HG03520 (cell line): ENCODE data around the gene NMNAT1.
"Not testable (repeated sequence)": the region's sequence is repeated elsewhere in the genome, so short reads cannot be mapped to it uniquely, and the experiment has no call there.

Experiments used
- ATAC-seq: cut with Tn5 transposase; IDR thresholded peaks from one replicate; pipeline ENCODE4 v1.9.1; 2021; ENCODE audit warnings: mild to moderate bottlenecking, moderate library complexity; ENCODE audit not compliant: unreplicated experiment

The NMNAT1 gene

DNA sequence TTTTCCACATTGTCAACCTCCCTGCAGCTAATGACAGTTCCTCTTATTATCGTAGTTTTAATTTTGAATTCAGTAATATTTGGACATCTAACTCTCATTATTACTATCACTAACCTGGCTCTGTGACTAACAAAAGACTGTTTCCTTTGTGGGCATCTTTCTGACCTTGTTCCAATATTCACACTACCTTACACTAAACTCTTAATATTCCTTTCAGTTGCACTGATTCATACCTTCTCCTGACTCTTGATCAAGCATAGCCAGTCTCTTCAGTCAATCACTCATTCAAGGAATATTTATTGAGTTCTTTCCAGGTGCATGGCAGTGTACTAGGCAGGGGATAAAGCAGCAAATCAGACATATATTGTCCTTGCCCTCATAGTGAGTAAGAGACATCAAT, 25.4 kb upstream of the NMNAT1 start:
- no peak for ATAC-seq

DNA sequence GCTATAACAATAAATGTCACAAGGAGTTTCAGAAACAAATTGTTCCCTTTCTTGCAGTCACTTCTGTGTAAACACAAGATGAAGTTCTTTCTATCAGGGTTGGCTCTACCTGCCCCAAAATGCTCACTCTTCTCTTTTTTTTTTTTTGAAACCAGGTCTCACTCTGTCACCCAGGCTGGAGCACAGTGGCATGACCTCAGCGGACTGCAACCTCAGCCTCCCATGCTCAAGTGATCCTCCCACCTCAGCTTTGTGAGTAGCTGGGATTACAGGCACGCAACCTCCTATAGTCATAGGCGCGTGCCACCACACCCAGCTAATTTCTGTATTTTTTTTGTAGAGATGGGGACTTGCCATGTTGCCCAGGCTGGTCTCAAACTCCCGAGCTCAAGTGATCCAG, 22.7 kb upstream of the NMNAT1 start:
- no peak for ATAC-seq

DNA sequence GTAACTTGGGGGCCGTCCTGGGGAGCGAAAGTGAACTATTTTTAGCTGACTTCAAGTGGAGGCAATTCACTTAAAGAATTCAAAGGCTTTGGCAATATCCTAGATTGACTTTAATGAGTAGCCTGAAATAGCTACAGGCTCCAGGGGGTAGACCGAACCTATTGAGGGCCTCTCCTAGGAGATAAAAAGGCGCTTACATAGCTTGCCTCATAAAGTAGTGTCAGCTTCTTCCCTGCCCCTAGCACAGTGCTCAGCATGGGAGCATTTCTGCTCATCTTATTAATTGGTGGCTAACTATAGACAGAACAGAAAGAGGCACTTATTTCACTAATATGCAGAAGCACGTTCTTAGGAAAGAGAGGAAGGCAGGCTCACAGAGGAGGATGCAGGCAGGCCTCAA, 20.9 kb upstream of the NMNAT1 start:
- no peak for ATAC-seq

DNA sequence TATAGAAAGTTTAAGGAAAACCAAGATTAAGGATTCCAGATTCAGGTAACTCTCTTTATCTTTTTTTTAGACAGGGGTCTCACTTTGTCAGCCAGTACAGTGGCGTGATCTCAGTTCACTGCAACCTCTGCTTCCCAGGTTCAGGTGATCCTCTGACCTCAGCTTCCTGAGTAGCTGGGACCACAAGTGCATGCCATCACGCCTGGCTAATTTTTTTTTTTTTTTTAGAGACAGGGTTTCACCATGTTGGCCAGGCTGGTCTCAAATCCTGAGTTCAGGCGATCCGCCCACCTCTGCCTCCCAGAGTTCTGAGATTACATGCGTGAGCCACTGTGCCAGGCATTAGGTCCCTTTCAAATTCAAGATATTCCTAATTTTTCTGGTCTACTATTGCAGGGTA, 16.0 kb upstream of the NMNAT1 start:
- ATAC-seq = no peak

DNA sequence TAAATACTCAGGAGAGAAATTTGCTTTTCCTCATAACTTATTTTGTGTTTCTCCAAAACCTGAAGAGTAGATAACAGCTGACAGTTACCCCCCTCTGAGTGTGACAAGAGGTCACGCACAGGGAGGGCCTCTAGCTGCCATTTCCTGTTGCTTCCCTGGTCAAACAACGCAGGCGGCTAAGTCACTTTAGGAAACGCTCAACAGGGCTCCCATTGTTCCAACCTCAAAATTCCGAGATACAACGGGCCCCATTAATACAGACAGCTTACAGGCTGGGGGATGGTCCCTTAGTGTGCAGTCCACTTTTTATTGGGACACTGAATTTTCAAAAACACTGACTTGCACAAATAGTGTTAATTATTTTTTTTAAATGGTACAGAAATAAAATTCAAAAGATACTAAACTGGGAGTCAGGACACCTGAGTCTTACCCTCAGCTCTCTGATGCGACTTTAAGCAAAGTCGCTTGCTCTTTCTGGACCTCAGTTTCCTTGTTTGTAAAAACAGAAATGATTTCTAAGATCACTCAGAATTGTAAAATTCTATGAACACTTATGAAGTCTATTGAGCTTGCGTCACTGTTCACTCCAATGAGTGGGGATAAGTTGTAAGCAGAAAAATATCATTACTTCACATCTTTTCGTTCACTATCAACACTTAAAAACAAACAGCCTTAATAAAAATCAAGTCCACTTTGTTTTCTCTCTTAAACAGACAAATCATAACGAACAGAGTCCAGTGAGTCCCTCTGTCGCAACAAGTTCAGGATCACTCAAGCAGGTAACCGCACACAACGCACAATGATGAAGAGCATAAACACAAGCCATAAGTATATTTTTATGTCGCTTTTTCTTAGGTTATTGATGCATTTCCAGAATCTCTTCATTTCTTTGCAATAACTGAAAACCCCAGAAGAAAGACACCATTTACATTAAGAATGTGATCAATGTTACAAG, 13.6 kb upstream of the NMNAT1 start:
- ATAC-seq = no peak

DNA sequence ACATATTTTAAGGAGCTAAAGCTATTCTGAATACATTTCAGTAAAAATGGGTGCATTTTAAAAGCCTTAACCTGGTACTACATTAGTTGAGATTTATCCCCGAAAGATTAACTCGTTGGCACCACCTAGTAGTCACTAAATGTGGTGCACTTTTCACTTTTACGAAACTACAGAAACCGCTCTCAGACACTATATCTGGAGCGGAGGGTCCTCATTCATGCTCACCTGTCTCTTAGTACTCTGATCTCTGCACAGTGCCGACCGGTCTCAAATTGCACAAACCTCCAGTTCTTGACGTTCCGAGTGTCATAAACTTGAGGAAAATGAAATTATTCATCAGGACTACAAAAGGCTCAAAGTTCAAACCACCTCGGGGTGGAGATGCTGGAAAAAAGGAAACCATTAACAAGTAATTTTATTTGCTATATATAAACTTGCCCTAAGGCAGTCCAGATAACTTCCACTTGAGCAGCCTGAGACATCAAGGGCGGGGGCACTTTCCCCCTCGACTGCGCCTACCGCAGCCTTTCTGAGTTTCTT, 806 bp upstream of the NMNAT1 start:
- no peak for ATAC-seq

DNA sequence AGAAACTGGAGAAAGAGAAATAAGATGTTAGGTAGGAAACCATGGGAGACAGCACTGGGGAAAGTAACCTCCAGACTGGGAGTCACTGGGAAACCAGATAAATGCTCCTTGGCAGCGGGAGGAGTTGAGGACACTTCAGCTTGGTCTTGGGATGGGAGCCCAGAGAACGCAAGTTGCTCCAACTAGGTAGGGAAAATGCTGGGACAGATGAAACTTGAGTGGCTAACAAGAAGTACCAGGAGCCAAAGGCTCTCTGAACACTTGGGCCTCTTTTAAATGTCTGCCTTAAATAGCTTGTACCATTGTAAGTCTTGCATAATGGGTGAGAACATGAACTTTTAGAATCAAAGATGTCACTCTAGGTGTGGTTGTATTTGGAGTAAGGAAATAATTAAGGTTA, 3.0 kb downstream of the NMNAT1 start:
- ATAC-seq = no peak

DNA sequence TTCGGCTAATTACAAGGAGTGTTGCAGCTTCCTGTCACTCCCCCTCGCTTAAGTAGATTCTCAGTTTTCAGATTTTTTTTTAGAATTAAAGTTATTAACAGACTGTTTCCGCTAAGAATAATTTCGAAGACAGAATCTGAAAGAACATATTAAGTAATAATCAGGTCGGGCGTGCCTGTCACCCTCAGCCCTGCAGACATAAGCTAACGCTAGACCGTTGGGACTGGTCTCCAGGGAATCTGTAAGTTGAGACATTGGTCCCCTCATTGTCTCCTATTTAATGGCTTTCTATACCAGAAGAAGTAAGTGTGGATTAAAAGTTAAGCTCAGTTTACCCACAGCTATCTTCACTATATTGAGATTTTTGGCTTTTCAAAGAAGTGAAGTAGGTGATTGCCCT, 14.5 kb downstream of the NMNAT1 start:
- no peak for ATAC-seq

DNA sequence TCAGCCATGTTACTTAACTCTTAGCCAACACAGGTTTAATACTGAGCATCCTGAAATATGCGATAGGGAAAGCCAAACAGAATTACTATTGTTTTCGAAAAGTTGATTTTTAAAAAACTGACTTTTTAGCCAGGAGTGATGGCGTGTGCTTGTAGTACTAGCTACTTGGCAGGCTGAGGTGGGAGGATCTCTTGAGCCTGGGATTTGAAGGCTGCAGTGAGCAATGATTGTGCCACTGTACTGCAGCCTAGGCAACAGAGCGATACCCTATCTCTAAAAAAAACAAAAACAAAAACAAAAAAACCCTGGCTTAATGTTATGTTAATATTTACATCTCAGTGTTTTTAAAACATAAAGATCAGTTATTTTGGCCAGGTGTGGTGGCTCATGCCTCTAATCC, 16.7 kb downstream of the NMNAT1 start:
- no peak for ATAC-seq

DNA sequence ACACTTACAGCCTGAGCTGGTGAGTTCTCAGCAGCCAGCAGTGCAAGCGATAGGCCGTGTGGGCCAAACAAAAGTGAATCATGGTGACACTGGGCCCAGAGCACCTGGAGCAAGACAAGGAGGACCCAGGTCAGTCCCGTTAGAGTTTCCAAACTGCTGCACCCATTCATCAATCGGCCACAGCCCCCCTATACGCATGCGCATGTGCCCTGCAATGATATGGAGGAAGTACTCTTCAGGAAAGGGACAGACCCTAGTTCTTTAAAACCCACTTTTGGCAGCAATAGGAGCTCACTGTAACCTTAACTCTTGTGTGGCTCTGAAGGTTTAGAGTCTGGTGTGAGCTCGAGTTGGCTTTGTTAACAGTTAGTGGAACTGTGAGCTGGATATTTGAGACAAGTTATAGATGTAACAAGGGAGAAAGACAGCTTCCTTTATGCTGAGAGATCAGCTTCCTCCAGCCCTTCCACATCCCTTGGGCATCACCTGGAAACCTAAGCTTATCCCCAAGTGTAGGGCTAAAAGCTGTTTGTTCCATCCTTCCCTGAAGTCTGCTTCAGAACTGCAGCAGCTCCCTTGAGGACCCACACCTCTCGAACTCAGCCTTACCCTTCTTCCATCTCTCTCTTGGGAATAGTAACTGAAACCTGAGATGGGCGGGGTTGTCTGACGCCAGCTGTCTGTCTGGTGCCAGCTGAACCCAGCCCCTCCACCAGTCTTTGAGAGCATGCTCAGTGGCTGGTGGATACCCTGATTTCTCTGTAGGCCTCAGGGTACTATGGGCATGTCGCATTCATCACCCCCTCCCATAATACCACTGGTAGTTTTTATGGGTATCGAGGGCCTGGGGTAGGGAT, 17.7 kb downstream of the NMNAT1 start:
- ATAC-seq = no peak

DNA sequence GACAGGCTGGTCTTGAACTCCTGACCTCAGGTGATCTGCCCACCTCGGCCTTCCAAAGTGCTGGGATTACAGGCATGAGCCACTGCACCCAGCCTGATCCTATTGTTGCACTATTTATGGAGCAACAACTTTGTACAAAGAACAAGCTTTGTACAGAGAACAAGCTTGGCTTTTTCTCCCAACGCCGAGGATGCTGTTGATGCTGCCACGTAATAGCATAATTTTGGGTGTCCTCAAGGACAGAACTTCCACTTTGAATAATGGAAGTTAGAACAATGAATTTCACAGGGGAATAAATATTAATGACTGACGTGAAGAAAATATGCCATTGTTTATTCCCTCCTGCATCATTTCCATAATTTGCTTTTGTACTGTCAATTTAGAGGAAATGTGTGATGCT, 41.0 kb downstream of the NMNAT1 start:
- no peak for ATAC-seq

DNA sequence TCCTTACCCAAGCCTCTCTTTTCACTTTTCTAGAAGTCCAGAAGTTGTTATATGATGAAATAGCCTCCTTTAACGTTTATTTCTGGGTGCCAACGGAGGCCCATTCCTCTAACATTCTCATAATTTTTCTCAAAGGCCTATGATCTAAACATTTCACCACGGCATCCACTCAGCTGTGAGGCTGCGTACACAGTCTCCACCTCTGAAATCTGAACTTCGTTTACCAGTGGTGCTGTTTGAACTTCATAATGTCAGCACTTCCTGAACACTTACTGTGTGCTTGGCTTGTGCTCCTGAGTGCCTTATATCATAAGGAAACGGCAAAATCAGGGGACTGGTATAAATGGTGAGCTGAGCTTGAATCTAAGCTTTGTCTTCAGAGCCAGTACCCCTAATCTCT, 41.7 kb downstream of the NMNAT1 start:
- ATAC-seq = no peak

DNA sequence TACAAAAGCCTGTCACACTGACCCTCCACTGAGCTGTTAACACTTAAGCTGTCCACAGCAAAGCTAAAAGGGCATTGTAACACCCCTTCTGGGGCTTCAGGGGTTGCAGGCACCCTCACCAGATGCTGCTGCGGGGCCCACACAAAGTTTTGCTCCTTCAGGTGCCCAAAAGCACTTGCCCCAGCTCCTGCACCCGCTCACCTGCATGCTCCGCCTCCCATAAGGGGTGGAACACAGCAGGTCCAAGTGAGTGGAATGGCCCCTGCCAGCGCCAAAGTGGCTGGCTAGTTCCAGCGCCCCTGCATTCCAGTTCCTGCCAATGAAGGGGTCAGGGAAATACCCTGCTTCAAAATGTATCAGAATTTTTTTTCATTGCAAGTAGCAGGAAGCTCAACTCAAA, 46.5 kb downstream of the NMNAT1 start:
- no peak for ATAC-seq

DNA sequence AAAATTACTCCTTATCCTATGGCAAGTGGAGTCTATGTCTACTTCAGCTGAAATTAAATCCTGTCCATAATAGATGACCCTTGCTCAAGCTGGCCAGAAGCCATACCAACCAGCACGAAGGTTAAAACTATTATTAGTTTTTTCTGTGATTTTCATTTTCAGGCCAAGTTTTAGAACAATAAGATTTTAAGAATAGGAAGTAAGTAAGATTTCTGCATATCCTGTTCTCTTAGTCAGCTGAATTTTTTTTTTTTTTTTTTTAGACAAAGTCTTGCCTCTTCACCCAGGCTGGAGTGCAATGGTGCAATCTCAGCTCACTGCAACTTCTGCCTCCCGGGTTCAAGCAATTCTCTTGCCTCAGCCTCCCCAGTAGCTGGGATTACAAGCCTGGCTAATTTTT, 47.7 kb downstream of the NMNAT1 start:
- ATAC-seq = no peak

DNA sequence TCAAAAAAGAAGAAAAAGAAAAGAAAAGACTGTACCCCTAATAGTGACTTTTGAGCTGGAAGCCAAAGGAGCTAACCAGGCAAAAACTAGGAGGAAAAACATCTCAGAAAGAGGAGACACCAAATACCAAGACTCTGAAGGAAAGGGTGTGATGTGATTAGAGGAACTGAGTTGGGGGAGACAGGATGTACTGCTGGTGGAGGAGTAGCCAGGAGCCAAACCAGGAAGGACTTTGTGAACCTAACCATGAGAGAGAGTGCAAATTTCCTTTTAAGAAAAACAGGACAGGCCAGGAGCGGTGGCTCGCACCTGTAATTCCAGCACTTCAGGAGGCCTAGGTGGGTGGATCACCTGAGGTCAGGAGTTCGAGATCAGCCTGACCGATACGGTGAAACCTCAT, 49.6 kb downstream of the NMNAT1 start:
- ATAC-seq = no peak

DNA sequence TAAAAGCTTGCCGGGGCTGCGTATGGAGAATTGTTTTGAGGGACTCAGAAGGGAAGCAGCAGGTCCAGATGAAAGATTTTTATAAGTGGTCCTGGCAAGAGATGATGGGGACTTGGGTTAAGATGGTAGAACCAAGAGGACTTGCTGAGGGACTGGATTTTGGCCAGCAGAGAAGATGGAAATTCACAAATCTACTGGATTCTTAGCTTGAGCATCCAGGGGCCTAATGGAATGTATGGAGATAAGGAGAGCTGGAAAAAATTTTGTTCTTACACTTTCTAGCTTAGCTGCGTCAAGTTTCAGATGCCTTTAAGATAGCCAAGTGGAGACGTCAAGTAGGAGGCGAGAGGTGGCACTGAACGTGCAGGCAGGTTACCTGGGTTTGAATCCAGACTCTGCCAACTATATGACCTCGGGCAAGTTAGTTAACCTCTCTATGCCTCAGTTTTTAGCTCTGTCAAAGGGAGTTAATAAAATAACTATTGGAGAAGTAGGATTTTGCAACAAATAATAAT, 50.3 kb downstream of the NMNAT1 start:
- ATAC-seq = no peak

DNA sequence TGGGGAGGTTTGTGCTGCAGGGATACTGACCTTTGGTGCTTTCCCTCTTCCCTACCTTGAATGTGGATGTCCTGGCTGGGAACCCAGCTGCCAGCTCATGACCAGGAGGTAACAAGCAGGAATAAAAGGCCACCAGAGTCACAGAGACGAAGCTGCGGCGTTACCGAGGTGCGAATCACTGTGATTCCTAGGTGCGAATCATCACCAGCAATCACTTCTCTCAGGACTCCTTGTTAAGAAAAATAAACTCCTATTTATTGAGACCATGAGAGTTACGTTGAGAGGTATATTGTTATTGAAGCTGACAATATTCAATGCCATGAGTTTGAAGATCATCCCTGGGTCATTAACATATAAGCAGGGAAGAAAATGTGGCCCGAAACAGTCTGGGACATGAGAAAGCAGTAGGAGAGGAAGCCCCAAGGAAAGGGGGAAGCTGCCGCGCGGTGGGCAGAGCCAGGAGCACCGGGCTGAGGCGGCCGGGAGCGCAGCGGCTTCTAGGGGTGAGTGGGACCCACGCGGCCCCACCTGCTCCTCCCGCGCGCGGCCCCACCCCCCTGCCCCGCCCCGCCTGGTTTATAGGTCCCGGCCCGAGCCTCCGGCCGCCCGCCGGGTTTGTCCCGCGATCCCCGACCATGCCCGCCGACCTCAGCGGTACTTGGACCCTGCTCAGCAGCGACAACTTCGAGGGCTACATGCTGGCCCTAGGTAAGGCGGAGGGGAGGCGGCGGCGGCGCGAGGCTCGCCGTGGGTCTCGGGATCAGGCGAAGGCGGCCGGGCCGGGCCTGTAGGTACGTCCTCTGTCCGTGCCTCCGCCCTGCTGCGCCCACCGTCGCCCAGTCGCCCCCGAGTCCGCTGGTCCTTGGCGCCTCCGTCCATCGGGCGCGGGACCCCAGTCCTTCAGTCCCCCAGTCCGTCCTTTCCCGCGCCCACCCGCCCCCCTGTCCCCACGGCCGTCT, 53.6 kb downstream of the NMNAT1 start, which contains the start of gene RBP7:
TSS of gene RBP7 (plus strand) at position 605 of the 959 bp plus-strand sequence. CDS start at position 636, 31 bp downstream.
- no peak for ATAC-seq

DNA sequence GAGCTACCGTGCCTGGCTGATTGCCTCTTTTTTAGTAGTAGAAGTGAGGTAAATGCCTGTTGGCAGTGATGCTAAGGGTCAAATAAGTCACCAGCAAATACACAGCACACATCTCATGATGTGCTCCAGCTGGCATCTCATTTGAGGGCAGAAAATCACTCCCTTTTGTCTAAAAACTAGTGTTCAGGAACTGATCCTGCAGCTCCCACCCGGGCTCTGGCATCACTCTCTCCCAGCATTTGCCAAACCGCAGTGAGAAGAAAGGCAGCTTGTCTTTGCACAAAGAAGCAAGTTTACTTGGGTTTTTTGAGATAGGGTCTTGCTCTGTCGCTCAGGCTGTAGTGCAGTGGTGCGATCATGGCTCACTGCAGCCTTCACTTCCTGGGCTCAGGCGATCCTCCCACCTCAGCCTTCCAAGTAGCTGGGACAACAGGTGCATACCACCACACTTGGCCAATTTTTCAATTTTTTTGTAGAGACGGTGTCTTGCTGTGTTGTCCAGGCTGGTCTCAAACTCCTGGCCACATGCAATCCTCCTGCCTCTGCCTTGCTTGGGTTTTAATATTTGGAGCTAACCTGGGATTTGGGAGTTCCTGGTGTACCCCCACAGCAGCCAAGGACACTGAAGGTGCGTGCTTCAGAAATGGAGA, 57.9 kb downstream of the NMNAT1 start:
- no peak for ATAC-seq

DNA sequence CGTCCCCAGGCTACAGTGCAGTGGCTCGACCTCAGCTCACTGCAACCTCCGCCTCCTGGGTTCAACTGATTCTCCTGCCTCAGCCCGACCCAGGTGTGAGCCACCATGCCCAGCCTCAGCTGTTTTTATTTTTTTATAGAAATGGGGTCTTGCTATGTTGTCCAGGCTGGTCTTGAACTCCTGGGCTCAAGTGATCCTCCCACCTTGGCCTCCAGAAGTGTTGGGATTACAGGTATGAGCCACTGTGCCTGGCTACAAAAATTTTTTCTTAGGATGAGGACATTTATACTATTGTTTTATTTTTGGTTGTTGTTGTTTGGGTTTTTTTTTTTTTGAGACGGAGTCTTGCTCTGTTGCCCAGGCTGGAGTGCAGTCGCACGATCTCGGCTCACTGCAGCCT, 62.0 kb downstream of the NMNAT1 start:
- ATAC-seq = not testable (repeated sequence)

DNA sequence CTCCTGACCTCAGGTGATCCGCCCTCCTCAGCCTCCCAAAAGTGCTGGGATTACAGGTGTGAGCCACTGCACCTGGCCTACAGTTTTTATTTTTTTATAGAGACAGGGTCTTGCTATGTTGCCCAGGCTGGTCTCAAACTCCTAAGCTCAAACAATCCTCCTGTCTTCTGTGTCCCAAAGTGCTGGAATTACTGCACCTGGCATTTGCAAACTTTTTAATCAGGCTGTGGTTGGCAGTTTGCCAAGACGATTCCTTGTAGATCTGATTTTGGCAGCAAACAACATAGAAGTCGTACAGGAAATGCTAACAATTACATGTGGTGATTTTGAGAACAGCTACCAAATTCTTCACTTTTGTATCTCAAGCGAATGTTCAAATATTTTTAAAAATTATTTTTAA, 63.9 kb downstream of the NMNAT1 start:
- no peak for ATAC-seq
